Thyroid gland (tissue), 4 donors: ENCODE measurements around the gene AMER3. TPM values are rescaled to one million over a fixed set of nuclear protein-coding genes. Genes with fewer than 3 reads are reported as not detected.

Experiments
- DNase-seq, 2 donors: peaks; one replicate each; pipeline ENCODE4 v3.0.0-alpha.2; 2019
- H3K27ac ChIP-seq, 3 donors: fragments of 200-600 bp; sonication (generic); 1 replicate in 2 of 3; 2 replicates in 1 of 3; pipeline ENCODE4 v1.5.1; 2016 to 2019; ENCODE audit warnings: mild to moderate bottlenecking in 1 of 3, moderate library complexity in 1 of 3
- H3K27me3 ChIP-seq: fragments of 200-600 bp; sonication (generic); one replicate; pipeline ENCODE4 v1.5.1; 2019
- H3K36me3 ChIP-seq, 2 donors: fragments of 200-600 bp; sonication (generic); one replicate each; pipeline ENCODE4 v1.5.1; 2016 to 2019
- H3K4me1 ChIP-seq, 2 donors: fragments of 200-600 bp; sonication (generic); one replicate each; pipeline ENCODE4 v1.5.1; 2017 to 2019
- H3K4me3 ChIP-seq, 3 donors: fragments of 200-600 bp; sonication (generic); replicated peaks in 1 of 3; 1 replicate in 2 of 3; 2 replicates in 1 of 3; pipeline ENCODE4 v1.5.1; 2016; ENCODE audit warnings: mild to moderate bottlenecking in 1 of 3
- H3K9me3 ChIP-seq: fragments of 200-600 bp; sonication (generic); one replicate; pipeline ENCODE4 v1.5.1; 2017
- POLR2A ChIP-seq, 2 donors: fragments of 450-650 bp; IDR thresholded peaks; one replicate each; pipeline ENCODE4 v1.6.1; 2017; ENCODE audit warnings: antibody characterized with exemption in 2 of 2, mild to moderate bottlenecking in 2 of 2, moderate library complexity in 1 of 2
- WGBS, 2 donors: methylation state at CpG; one replicate each; pipeline ENCODE4 v1.1.5; 2017; 5-methylcytosine and 5-hydroxymethylcytosine counted together
- intact Hi-C: fragments of 100-400 bp; cut with DNase I; formaldehyde crosslinking; loops from one replicate; pipeline ENCODE4 v1.15.1; 2023
- total RNA-seq, 4 donors: library from RNA; depleted of rRNA; stranded (reverse); fragments of >200 nt; gene quantifications; one replicate each; pipeline ENCODE4 v1.2.3, GENCODE V29; 2016
- TF ChIP-seq, protein P1 (sequence below), 6 experiments: fragments of 200-600 bp in 3 of 6; fragments of 450-650 bp in 3 of 6; sonication (generic) in 3 of 6; IDR thresholded peaks; one replicate each; pipeline ENCODE4 v1.5.1; 2016 to 2019; ENCODE audit warnings: antibody characterized with exemption in 6 of 6, mild to moderate bottlenecking in 2 of 6, inconsistent platforms in 1 of 6, moderate library complexity in 1 of 6

The AMER3 gene
- total RNA-seq, 4 donors from 2014 or later, result 0.08 TPM; not detected in 3

DNA sequence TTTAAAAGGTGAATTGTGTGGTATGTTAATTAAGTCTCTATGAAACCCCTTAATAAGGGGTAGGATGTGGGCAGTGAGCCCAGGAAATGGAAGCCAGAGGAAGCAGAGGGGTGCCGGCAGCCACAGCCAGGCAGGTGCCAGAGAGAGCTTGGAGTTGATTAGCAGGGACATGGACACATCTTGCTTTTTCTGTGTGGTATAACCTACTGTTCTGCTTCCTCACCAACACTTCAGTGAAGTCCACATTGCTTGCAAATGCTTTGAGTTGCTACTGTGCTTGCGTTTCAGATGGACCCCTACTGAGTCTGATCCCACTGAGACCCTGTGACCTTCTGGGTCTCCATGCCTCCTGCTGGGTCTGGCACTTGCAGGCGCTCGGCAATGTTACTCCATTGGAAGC is 51.0 kb downstream of the AMER3 start:
- WGBS, 2 donors, result 63 to 72% methylated on average over 4 of the region's 4 CpGs
- DNase-seq, result no peak
- peaks cover 12 to 19% of the 10 kb centered on the region in 2 donors for H3K4me1 ChIP-seq
- H3K27me3 ChIP-seq, result no peaks in the 10 kb centered on the region
- H3K27ac ChIP-seq, result no peak overlapping the region
- TF ChIP-seq POLR2A (IDR thresholded peaks at IDR 0.05), result no peak
- TF ChIP-seq, protein P1, sequence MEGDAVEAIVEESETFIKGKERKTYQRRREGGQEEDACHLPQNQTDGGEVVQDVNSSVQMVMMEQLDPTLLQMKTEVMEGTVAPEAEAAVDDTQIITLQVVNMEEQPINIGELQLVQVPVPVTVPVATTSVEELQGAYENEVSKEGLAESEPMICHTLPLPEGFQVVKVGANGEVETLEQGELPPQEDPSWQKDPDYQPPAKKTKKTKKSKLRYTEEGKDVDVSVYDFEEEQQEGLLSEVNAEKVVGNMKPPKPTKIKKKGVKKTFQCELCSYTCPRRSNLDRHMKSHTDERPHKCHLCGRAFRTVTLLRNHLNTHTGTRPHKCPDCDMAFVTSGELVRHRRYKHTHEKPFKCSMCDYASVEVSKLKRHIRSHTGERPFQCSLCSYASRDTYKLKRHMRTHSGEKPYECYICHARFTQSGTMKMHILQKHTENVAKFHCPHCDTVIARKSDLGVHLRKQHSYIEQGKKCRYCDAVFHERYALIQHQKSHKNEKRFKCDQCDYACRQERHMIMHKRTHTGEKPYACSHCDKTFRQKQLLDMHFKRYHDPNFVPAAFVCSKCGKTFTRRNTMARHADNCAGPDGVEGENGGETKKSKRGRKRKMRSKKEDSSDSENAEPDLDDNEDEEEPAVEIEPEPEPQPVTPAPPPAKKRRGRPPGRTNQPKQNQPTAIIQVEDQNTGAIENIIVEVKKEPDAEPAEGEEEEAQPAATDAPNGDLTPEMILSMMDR (IDR thresholded peaks at IDR 0.05), result no peak
- H3K36me3 ChIP-seq, result no peaks in the 10 kb centered on the region
- no peak overlapping the region for H3K4me3 ChIP-seq
- intact Hi-C loops, result no loop called here
- H3K9me3 ChIP-seq, result no peaks in the 10 kb centered on the region

DNA sequence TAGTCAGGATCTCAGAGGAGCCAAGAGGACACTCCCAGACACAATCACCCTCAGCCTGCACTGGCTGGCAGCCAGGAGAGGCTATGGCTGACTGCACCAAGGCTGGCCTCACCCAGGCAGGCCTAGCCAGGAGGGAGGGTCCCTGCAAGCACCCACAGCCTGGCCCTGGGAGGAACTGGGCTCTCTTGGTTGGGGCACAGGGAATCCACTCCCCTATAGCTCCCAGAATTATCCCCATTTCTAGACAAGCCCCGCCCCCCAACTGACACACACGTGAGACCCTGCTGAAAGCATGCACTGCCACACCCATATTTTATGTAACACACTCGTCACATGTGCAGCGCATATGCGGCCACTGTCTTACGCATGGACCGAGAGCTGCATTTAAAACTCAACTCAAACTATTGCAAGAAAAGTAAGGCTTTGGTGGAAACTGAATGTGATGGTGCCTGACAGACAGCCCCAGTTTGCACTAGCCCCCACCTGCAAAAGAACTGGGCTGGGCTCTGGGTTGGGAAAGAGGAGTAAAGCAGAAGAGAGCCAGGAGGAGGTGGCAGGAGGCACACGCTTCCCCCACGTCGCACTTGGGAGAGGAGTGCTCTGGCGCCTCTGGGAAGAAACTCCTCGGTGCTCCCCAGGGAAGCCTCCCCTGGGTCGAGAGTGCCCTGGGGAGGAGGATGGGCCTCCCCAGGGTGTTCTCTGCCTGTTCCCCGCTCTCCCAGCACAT is 52.5 kb downstream of the AMER3 start:
- Histone ChIP-seq H3K36me3 (no peaks in the 10 kb centered on the region), H3K9me3 (no peaks in the 10 kb centered on the region), H3K27me3 (no peaks in the 10 kb centered on the region), H3K4me1 (peaks cover 12 to 19% of the 10 kb centered on the region in 2 donors), H3K27ac (peak overlapping the region; percentile 46 to 79 (median 70)), H3K4me3 (no peak overlapping the region)
- TF ChIP-seq, protein P1 (IDR thresholded peaks at IDR 0.05), result no peak
- no peak for TF ChIP-seq POLR2A (IDR thresholded peaks at IDR 0.05)
- intact Hi-C loops, result no loop called here
- peak; percentile 95 for DNase-seq
- 25 to 52% methylated on average over 12 to 14 of the region's 14 CpGs for WGBS, 2 donors

DNA sequence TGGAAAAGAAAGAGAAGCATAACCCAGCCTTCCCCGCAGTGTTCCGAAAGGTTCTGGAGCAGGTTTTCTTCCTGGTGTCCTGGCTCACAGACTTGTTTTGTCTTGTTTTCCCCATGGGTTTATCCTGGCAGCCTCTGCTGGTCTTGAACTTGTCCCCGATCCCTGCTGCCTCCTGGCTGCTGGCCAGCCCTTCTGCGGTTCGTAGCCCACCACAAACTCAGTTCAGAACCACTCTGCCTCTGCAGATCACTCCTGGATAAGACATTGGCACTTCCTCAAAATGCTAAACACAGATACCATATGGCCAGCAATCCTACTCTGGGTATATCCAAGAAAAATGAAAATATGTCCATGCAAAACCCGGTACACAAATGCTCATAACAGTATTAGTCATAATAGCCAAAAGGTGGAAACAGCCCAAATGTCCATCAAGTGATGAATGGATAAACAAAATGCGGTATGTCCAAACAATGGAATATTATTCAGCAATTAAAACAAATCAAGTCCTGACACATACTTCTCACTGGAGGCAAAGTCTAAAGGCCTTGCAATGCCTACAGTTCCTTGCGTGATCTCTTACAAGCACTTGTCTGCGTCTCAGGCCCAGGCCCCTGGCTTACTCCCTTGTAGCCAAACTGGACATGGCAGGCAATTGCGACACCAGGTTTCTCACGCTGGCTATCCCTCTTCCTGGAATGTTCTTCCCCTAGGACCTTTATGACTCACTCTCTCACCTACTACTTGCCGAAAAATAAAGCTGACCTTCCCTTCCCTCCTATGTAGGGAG is 53.3 kb downstream of the AMER3 start:
- Histone ChIP-seq H3K36me3 (no peaks in the 10 kb centered on the region), H3K27me3 (no peaks in the 10 kb centered on the region), H3K4me1 (peaks cover 12 to 19% of the 10 kb centered on the region in 2 donors), H3K9me3 (no peaks in the 10 kb centered on the region), H3K27ac (peak overlapping the region; percentile 46 to 79 (median 70)), H3K4me3 (no peak overlapping the region)
- TF ChIP-seq, protein P1 (IDR thresholded peaks at IDR 0.05), result no peak
- no peak for TF ChIP-seq POLR2A (IDR thresholded peaks at IDR 0.05)
- WGBS, 2 donors, result 71 to 78% methylated on average over 12 of the region's 12 CpGs
- intact Hi-C loops, result no loop called here
- DNase-seq, result no peak

DNA sequence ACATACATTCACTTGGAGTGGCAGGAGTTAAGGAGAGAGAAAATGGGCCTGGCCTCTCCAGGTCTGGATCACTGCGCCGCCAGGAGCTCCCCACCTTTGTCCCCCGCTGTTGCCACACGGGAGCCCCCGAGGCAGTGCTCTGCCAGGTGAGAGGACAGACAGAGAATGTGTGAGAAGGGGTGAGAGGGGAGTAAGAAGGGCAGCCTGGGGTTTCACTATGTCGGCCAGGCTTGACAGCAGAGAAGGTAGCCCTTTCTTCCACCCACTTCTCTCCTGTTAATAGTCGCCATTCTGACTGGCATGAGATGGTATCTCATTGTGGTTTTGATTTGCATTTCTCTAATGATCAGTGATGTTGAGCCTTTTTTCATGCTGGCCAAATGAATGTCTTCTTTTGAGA is 55.1 kb downstream of the AMER3 start:
- no peak overlapping the region for H3K27ac ChIP-seq
- no peak for TF ChIP-seq POLR2A (IDR thresholded peaks at IDR 0.05)
- TF ChIP-seq, protein P1 (IDR thresholded peaks at IDR 0.05), result no peak
- no peak overlapping the region for H3K4me3 ChIP-seq
- H3K27me3 ChIP-seq, result no peaks in the 10 kb centered on the region
- DNase-seq, result no peak
- intact Hi-C loops, result no loop called here
- H3K4me1 ChIP-seq, result peaks cover 12 to 24% of the 10 kb centered on the region in 2 donors
- no peaks in the 10 kb centered on the region for H3K36me3 ChIP-seq
- no peaks in the 10 kb centered on the region for H3K9me3 ChIP-seq
- WGBS, 2 donors, result 65 to 72% methylated on average over 7 of the region's 7 CpGs

DNA sequence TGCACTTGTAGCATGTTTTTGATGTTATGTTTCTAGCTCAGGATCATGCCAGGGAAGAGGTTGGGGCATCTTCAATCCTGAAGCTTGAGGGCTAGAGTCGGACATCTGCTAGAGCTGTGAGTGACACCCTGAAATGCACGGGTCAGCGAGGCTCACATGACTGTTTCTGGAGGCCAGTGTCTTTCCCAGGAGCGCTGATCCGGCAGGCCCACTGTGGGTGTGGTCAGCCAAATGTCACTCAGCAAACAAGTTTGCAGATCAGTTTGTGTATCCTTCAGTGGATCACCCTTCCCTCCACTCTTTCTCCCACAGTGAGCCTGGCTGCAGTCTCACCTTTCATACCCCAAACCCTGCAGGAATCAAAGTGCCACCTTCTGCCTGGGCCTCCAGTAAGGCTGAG is 58.4 kb downstream of the AMER3 start:
- Histone ChIP-seq H3K36me3 (no peaks in the 10 kb centered on the region), H3K4me1 (peaks cover 0 to 5% of the 10 kb centered on the region in 2 donors), H3K4me3 (no peak overlapping the region), H3K27me3 (no peaks in the 10 kb centered on the region), H3K27ac (no peak overlapping the region), H3K9me3 (no peaks in the 10 kb centered on the region)
- 42 to 75% methylated on average over 4 to 5 of the region's 5 CpGs for WGBS, 2 donors
- DNase-seq, result peak in 1 of 2 donors; percentile 23
- TF ChIP-seq, protein P1 (IDR thresholded peaks at IDR 0.05), result no peak
- TF ChIP-seq POLR2A (IDR thresholded peaks at IDR 0.05), result no peak
- intact Hi-C loops, result no loop called here
